Renal pelvis (tissue), 4 donors: ENCODE results near the gene PMVK. TPM values are rescaled to one million over a fixed set of nuclear protein-coding genes. Genes with fewer than 3 reads are reported as not detected.

Source experiments
- DNase-seq: peaks from one replicate; pipeline ENCODE4 v3.0.0-alpha.2; 2013
- polyA plus RNA-seq, 3 donors: library from polyadenylated mRNA; unstranded; fragments of 120-200 nt; gene quantifications; one replicate each; pipeline ENCODE4 v1.2.1, GENCODE V29; 2013; ENCODE audit not compliant: insufficient read length in 3 of 3

Gene PMVK
- polyA plus RNA-seq, 3 donors: 44.1 to 47.2 (median 44.2) TPM

GRCh38 chr1:154883919-154884868 is 52.3 kb downstream of the PMVK start:
- DNase-seq: no peak

DNA sequence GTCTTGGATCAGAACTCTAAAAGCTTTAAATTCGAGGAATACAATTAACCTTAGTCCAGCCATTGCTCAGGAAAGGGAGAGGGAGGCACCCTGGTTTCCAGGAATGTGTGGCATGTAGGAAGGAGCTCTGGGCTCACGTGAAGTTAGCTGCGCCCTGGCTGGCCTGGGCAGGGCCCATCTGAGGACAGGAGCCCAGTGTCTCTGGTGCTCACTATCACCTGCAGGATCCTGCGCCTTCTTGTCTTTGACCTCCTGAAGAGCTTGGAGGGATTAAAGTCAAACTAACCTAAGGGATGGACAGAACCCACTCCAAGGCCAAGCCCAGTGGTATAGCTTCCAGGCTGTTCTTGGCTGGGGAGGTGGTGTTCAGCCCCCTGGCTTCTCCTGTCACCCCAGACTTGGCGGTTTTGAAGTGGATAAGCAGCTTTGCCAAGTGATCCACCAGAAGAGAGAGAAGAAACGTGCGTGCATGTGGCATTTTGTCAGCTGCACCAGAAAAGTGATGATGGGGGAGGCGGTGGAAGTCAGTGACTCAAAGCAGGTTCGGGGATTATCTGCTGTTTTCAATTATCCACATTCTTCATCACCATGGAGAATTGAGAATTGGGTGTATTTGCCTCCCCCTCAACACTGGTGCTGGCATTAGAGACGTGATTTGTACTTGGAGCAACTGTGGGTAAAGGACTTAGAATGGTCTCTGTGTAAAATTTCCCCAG is 54.5 kb downstream of the PMVK start:
- DNase-seq: no peak

DNA sequence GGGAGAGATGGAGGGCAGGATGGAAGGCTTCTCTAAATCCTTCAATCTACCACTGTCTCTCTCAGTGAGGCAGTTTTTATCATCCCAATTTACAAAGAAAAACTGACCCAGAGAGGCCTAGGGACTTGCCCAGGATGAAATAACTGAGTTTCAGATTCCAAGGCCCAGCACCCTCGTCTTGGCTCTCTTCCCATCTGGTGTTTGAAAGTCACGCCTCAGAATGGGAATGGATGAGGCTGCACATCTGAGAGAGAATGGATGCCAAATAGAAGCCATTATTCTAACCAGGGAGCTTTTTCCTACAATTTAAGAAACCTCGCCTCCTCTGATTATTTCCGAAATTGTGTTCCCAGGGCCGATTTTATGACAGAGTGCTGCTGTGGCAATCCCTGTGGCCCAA is 55.8 kb downstream of the PMVK start:
- DNase-seq: no peak

GRCh38 chr1:154879038-154879421 is 57.5 kb downstream of the PMVK start:
- DNase-seq: no peak

GRCh38 chr1:154878371-154879037 is 58.0 kb downstream of the PMVK start:
- DNase-seq: no peak

- DNase-seq: no peak
These were observed 59.0 kb downstream of the PMVK start for GRCh38 chr1:154877370-154877974.

GRCh38 chr1:154876842-154877369 is 59.6 kb downstream of the PMVK start:
- no peak for DNase-seq

Other genes with a start within 250 kb of the PMVK start
- 1 to 10 TPM; 2.2 to 2.6 (median 2.3) TPM for gene KCNN3, start 66.4 kb downstream of the PMVK start, polyA plus RNA-seq
- 10 to 100 TPM; 76.2 to 80.3 (median 76.6) TPM for gene PBXIP1, start 19.4 kb upstream of the PMVK start, polyA plus RNA-seq
- 10 to 100 TPM; 47.4 to 52.1 (median 51.6) TPM for gene PYGO2, start 25.1 kb upstream of the PMVK start, polyA plus RNA-seq
- gene SHC1, start 34.0 kb upstream of the PMVK start, polyA plus RNA-seq: 10 to 100 TPM; 74.6 to 91.3 (median 81.7) TPM
- 100 to 1,000 TPM in 1 of 3 donors, 10 to 100 TPM in 2; 88.0 to 105 (median 96.5) TPM for gene CKS1B, start 38.0 kb upstream of the PMVK start, polyA plus RNA-seq
- gene FLAD1, start 46.6 kb upstream of the PMVK start, polyA plus RNA-seq: 10 to 100 TPM; 34.1 to 39.0 (median 38.4) TPM
- 1 to 10 TPM in 1 of 3 donors, under 1 TPM in 2; 0.36 to 1.5 (median 0.87) TPM for gene LENEP, start 56.9 kb upstream of the PMVK start, polyA plus RNA-seq
- 10 to 100 TPM; 15.9 to 18.0 (median 16.3) TPM for gene ZBTB7B, start 66.1 kb upstream of the PMVK start, polyA plus RNA-seq
- 1 to 10 TPM; 1.9 to 2.8 (median 2.2) TPM for gene DCST2, start 97.1 kb upstream of the PMVK start, polyA plus RNA-seq
- gene DCST1, start 97.1 kb upstream of the PMVK start, polyA plus RNA-seq: under 1 TPM; 0.38 to 0.61 (median 0.41) TPM
- 10 to 100 TPM; 57.5 to 62.8 (median 58.0) TPM for gene ADAM15, start 114.6 kb upstream of the PMVK start, polyA plus RNA-seq
- gene EFNA4, start 127.0 kb upstream of the PMVK start, polyA plus RNA-seq: 10 to 100 TPM; 22.1 to 23.7 (median 23.0) TPM
- 1 to 10 TPM; 6.3 to 8.8 (median 8.4) TPM for gene EFNA3, start 142.1 kb upstream of the PMVK start, polyA plus RNA-seq
- 10 to 100 TPM; 66.7 to 79.3 (median 73.3) TPM for gene EFNA1, start 191.2 kb upstream of the PMVK start, polyA plus RNA-seq
- 10 to 100 TPM; 45.3 to 61.3 (median 51.2) TPM for gene SLC50A1, start 199.1 kb upstream of the PMVK start, polyA plus RNA-seq
- 10 to 100 TPM; 38.6 to 55.8 (median 50.3) TPM for gene DPM3, start 203.8 kb upstream of the PMVK start, polyA plus RNA-seq
- 100 to 1,000 TPM; 120 to 146 (median 127) TPM for gene KRTCAP2, start 236.6 kb upstream of the PMVK start, polyA plus RNA-seq
- 1 to 10 TPM; 3.8 to 5.8 (median 5.8) TPM for gene TRIM46, start 237.1 kb upstream of the PMVK start, polyA plus RNA-seq